ENCODE results near the gene UBXN11. TPM values are rescaled to one million over a fixed set of nuclear protein-coding genes. Genes with fewer than 3 reads are reported as not detected.

The UBXN11 gene
- total RNA-seq, 1 donor from 2014 or later, result 9.4 TPM

DNA sequence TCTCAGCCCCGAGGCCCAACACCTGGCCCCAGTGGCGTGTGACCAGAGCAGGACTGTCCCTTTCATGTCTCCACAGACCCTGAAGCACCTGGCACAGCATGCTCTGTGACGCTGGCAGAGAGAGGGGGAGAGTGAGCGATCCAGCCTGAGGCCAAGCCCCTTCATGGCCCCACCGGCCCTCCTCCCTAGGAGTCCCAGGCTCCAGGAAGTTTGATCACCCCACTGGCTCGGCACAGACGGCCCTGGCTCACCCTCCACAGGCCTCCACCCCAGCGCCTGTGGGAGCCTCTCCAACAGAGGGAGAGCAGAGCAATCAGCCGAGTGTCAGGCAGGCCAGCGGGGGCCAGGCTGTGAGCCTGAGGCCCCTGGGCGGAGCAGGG, 15.6 kb downstream of the UBXN11 start:
- no peak for DNase-seq (ENCODE audit: low read depth)
- H3K4me3 ChIP-seq (ENCODE audit: low read depth, low read length), result no peak overlapping the region
- H3K27me3 ChIP-seq (ENCODE audit: control insufficient read depth, insufficient read depth, low read length), result no peaks in the 10 kb centered on the region
- no peaks in the 10 kb centered on the region for H3K36me3 ChIP-seq (ENCODE audit: control insufficient read depth, insufficient read depth, low read length)
- TF ChIP-seq, protein P1, sequence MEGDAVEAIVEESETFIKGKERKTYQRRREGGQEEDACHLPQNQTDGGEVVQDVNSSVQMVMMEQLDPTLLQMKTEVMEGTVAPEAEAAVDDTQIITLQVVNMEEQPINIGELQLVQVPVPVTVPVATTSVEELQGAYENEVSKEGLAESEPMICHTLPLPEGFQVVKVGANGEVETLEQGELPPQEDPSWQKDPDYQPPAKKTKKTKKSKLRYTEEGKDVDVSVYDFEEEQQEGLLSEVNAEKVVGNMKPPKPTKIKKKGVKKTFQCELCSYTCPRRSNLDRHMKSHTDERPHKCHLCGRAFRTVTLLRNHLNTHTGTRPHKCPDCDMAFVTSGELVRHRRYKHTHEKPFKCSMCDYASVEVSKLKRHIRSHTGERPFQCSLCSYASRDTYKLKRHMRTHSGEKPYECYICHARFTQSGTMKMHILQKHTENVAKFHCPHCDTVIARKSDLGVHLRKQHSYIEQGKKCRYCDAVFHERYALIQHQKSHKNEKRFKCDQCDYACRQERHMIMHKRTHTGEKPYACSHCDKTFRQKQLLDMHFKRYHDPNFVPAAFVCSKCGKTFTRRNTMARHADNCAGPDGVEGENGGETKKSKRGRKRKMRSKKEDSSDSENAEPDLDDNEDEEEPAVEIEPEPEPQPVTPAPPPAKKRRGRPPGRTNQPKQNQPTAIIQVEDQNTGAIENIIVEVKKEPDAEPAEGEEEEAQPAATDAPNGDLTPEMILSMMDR (IDR thresholded peaks at IDR 0.05; ENCODE audit: insufficient read depth, low read length, poor library complexity, severe bottlenecking), result no peak

DNA sequence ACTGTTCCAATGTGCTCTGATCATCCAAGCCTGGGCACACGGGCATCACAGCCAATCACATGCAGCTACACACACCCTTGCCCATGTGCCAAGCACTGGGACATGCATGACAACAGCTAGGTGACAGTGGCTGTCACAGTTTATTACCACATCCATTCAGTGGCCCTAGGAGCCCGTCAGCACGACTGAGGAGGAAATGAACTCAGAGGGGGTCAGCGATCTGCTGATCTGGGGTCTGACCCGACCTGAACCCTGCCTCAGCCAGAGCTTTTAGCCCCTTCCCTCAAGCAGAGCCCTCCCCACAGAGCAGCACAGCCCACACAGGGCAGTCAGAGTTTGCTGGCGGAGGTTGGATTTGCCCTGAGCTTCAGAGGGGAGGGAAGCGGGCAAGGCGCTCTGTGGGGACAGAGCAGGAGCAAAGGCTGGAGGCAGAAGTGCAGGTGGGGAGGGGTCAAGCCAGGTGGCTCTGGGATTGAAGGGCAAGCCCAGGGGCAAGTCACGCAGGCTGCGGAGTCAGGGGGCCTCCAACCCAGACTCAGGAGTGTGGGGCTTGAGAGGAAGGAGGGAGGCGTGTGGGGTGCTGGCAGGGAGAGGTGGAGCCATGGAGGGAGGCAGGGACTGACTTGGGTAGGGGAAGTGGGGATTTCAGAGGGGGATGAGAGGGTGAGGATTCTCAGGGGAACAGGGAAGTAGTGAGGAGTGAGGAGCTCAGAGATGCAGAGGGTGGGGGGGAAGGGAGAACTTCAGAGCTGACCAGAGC, 16.1 kb downstream of the UBXN11 start:
- H3K27me3 ChIP-seq (ENCODE audit: control insufficient read depth, insufficient read depth, low read length), result no peaks in the 10 kb centered on the region
- H3K36me3 ChIP-seq (ENCODE audit: control insufficient read depth, insufficient read depth, low read length), result no peaks in the 10 kb centered on the region
- no peak for DNase-seq (ENCODE audit: low read depth)
- TF ChIP-seq, protein P1 (IDR thresholded peaks at IDR 0.05; ENCODE audit: insufficient read depth, low read length, poor library complexity, severe bottlenecking), result no peak
- H3K4me3 ChIP-seq (ENCODE audit: low read depth, low read length), result no peak overlapping the region

GRCh38 chr1:26289158-26290059, 17.0 kb downstream of the UBXN11 start:
- Histone ChIP-seq H3K4me3 (ENCODE audit: low read depth, low read length) (no peak overlapping the region), H3K27me3 (ENCODE audit: control insufficient read depth, insufficient read depth, low read length) (no peaks in the 10 kb centered on the region), H3K36me3 (ENCODE audit: control insufficient read depth, insufficient read depth, low read length) (no peaks in the 10 kb centered on the region)
- TF ChIP-seq, protein P1 (IDR thresholded peaks at IDR 0.05; ENCODE audit: insufficient read depth, low read length, poor library complexity, severe bottlenecking), result no peak
- DNase-seq (ENCODE audit: low read depth), result no peak

GRCh38 chr1:26288311-26288941, 18.0 kb downstream of the UBXN11 start:
- Histone ChIP-seq H3K27me3 (ENCODE audit: control insufficient read depth, insufficient read depth, low read length) (no peaks in the 10 kb centered on the region), H3K4me3 (ENCODE audit: low read depth, low read length) (no peak overlapping the region), H3K36me3 (ENCODE audit: control insufficient read depth, insufficient read depth, low read length) (no peaks in the 10 kb centered on the region)
- TF ChIP-seq, protein P1 (IDR thresholded peaks at IDR 0.05; ENCODE audit: insufficient read depth, low read length, poor library complexity, severe bottlenecking), result no peak
- no peak for DNase-seq (ENCODE audit: low read depth)

DNA sequence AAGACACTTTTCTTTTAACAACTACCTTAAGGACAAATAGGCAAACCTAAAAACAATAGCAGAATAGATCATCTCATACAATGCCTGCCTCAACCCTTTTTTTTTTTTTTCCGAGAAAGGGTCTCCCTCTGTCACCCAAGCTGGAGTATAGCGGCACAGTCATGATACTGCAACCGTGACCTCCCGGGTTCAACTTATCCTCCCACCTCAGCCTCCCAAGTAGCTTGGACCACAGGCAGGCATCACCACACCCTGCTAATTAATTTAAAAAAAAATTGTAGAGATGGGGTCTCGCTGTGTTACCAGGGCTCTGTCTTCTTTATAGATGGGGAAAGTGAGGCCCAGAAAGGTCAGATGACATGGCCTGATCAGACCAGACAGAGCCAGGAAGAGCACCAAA, 18.6 kb downstream of the UBXN11 start:
- H3K27me3 ChIP-seq (ENCODE audit: control insufficient read depth, insufficient read depth, low read length), result no peaks in the 10 kb centered on the region
- H3K4me3 ChIP-seq (ENCODE audit: low read depth, low read length), result no peak overlapping the region
- TF ChIP-seq, protein P1 (IDR thresholded peaks at IDR 0.05; ENCODE audit: insufficient read depth, low read length, poor library complexity, severe bottlenecking), result no peak
- DNase-seq (ENCODE audit: low read depth), result no peak
- no peaks in the 10 kb centered on the region for H3K36me3 ChIP-seq (ENCODE audit: control insufficient read depth, insufficient read depth, low read length)

Measured in kidney epithelial cell (primary cell).